ENCODE results near the gene TAF4B. TPM values are rescaled to one million over a fixed set of nuclear protein-coding genes. Genes with fewer than 3 reads are reported as not detected.

Gene TAF4B
- total and polyA plus RNA-seq, 10 of the 15 experiments (the other 5 are each of a cell fraction or from before 2014, with no cell fraction given), result 2.3 to 15.0 (median 12.2) TPM

- ATAC-seq, result no peak
- SMC1A ChIA-PET (ENCODE audit: uncharacterized antibody, unreplicated experiment), result interaction anchor here (0.8 to 2.2 kb wide), 18 partner anchors 8 to 599 kb away, joined by 3 to 14 read pairs (median 4); no protein-coding TSS in a partner anchor
- TF ChIP-seq, protein P1, sequence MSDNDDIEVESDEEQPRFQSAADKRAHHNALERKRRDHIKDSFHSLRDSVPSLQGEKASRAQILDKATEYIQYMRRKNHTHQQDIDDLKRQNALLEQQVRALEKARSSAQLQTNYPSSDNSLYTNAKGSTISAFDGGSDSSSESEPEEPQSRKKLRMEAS (IDR thresholded peaks at IDR 0.05; ENCODE audit: low read depth, low read length), result no peak
- TF ChIP-seq ZNF274 (IDR thresholded peaks at IDR 0.05; ENCODE audit: insufficient read depth, insufficient read length), result no peak
- TF ChIP-seq CTCF (IDR thresholded peaks at IDR 0.05 in 2 of 3, conservative IDR thresholded peaks at IDR 0.05 in 1 of 3; ENCODE audit: control insufficient read depth in 2 of 3, extremely low read depth in 1 of 3, insufficient read depth in 1 of 3, low read depth in 3 of 3, low read length in 3 of 3), result no peak
- no peak for TF ChIP-seq CBX3 (IDR thresholded peaks at IDR 0.05; ENCODE audit: borderline replicate concordance, low read depth)
- no peak for TF ChIP-seq POU2F2 (IDR thresholded peaks at IDR 0.05; ENCODE audit: borderline replicate concordance, low read depth, low read length)
- no peak for TF ChIP-seq BMI1 (IDR thresholded peaks at IDR 0.05; ENCODE audit: borderline replicate concordance)
- no peak for TF ChIP-seq CHD1 (IDR thresholded peaks at IDR 0.05; ENCODE audit: low read depth, low read length)
- TF ChIP-seq, protein P2, sequence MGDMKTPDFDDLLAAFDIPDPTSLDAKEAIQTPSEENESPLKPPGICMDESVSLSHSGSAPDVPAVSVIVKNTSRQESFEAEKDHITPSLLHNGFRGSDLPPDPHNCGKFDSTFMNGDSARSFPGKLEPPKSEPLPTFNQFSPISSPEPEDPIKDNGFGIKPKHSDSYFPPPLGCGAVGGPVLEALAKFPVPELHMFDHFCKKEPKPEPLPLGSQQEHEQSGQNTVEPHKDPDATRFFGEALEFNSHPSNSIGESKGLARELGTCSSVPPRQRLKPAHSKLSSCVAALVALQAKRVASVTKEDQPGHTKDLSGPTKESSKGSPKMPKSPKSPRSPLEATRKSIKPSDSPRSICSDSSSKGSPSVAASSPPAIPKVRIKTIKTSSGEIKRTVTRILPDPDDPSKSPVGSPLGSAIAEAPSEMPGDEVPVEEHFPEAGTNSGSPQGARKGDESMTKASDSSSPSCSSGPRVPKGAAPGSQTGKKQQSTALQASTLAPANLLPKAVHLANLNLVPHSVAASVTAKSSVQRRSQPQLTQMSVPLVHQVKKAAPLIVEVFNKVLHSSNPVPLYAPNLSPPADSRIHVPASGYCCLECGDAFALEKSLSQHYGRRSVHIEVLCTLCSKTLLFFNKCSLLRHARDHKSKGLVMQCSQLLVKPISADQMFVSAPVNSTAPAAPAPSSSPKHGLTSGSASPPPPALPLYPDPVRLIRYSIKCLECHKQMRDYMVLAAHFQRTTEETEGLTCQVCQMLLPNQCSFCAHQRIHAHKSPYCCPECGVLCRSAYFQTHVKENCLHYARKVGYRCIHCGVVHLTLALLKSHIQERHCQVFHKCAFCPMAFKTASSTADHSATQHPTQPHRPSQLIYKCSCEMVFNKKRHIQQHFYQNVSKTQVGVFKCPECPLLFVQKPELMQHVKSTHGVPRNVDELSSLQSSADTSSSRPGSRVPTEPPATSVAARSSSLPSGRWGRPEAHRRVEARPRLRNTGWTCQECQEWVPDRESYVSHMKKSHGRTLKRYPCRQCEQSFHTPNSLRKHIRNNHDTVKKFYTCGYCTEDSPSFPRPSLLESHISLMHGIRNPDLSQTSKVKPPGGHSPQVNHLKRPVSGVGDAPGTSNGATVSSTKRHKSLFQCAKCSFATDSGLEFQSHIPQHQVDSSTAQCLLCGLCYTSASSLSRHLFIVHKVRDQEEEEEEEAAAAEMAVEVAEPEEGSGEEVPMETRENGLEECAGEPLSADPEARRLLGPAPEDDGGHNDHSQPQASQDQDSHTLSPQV (IDR thresholded peaks at IDR 0.05), result no peak
- TF ChIP-seq ZNF384 (IDR thresholded peaks at IDR 0.05; ENCODE audit: borderline replicate concordance, low read depth, low read length), result no peak
- TF ChIP-seq RB1 (IDR thresholded peaks at IDR 0.05; ENCODE audit: borderline replicate concordance), result no peak
- TF ChIP-seq NKRF (conservative IDR thresholded peaks at IDR 0.05), result no peak
- no peak for TF ChIP-seq STAT3 (IDR thresholded peaks at IDR 0.05; ENCODE audit: low read depth, low read length)
- no peak for TF ChIP-seq IRF5 (IDR thresholded peaks at IDR 0.05; ENCODE audit: borderline replicate concordance)
- no peak for TF ChIP-seq MEF2A (IDR thresholded peaks at IDR 0.05; ENCODE audit: insufficient read depth, low read depth, low read length)
These were observed 180.1 kb downstream of the TAF4B start for GRCh38 chr18:26406324-26406723.

More at GRCh38 chr18:26406324-26406723, 180.1 kb downstream of the TAF4B start:
- no peak overlapping the region for H3K4me3 ChIP-seq
- no peak overlapping the region for H2AFZ ChIP-seq (ENCODE audit: control insufficient read depth, low read depth, low read length)
- no peak overlapping the region for H3K9ac ChIP-seq (ENCODE audit: control insufficient read depth, insufficient read depth, low read length)
- ChIA-PET CTCF (interaction anchor here (0.6 to 4.1 kb wide), 29 partner anchors 12 to 599 kb away, joined by 3 to 35 read pairs (median 4); no protein-coding TSS in a partner anchor), RAD21 (ENCODE audit: unreplicated experiment) (interaction anchor here (0.6 to 3.9 kb wide), 22 partner anchors 16 to 599 kb away, joined by 3 to 26 read pairs (median 5); partner anchors contain the start of gene KCTD1), POLR2A (no interaction called here)
- FAIRE-seq (no peak), DNase-seq (ENCODE audit: low read depth, low spot score) (no peak)
- H3K4me1 ChIP-seq (ENCODE audit: control insufficient read depth, insufficient read depth, low read length), result peaks cover 5% of the 10 kb centered on the region; the same call in 1 of the 2 replicates
- H3K9me3 ChIP-seq (replicated peaks; ENCODE audit: control insufficient read depth, insufficient read depth, low read length), result no peaks in the 10 kb centered on the region
- H3K27ac ChIP-seq (ENCODE audit: control insufficient read depth, insufficient read depth), result no peak overlapping the region
- intact Hi-C loops (cut with micrococcal nuclease; ENCODE audit: unreplicated experiment), result loop anchor here (5.0 kb wide), 1 partner anchor 141 kb away; the partner anchor contains the start of gene KCTD1
- in situ Hi-C loops (cut with MboI), result loop anchor here (5.0 to 25.0 kb wide), 2 partner anchors 241 to 581 kb away; no protein-coding TSS in a partner anchor
- no peaks in the 10 kb centered on the region for H3K79me2 ChIP-seq (ENCODE audit: control insufficient read depth, insufficient read depth, low read length)
- no TSS peak for BruUV-seq (replicated peaks)
- H3K27me3 ChIP-seq (replicated peaks in 1 of 2; ENCODE audit: control insufficient read depth in 2 of 2, insufficient read depth in 2 of 2, low read length in 1 of 2), result no peaks in the 10 kb centered on the region
- H3K36me3 ChIP-seq (ENCODE audit: control insufficient read depth in 2 of 2, insufficient read depth in 2 of 2, low read length in 1 of 2), result no peaks in the 10 kb centered on the region
- H4K20me1 ChIP-seq (ENCODE audit: control insufficient read depth, insufficient read depth), result no peaks in the 10 kb centered on the region
- 69% methylated on average over 11 of the region's 12 CpGs for WGBS (ENCODE audit: insufficient coverage, insufficient replicate concordance, low lambda C conversion rate, missing lambda C conversion rate)
- no peak overlapping the region for H3K4me2 ChIP-seq (ENCODE audit: control insufficient read depth, insufficient read depth)

Measured in GM12878 (cell line).